C4-2B (cell line): Measurements from ENCODE around the gene ZBTB18.

ENCODE experiments used
- CTCF ChIP-seq: fragments of 450-650 bp; conservative IDR thresholded peaks from 2 replicates; pipeline ENCODE4 v1.5.1; 2017; ENCODE audit warnings: mild to moderate bottlenecking
- ZFX ChIP-seq: fragments of 450-650 bp; IDR thresholded peaks from 2 replicates; pipeline ENCODE4 v1.6.1; 2017

- no peak for TF ChIP-seq CTCF
- TF ChIP-seq ZFX: no peak
These were observed 16.1 kb downstream of the ZBTB18 start for GRCh38 chr1:244066954-244067716.
